ENCODE data around the gene SLAMF7.
A peak's percentile ranks its signal among the peaks of the same experiment; 100 is the strongest.

The SLAMF7 gene

DNA sequence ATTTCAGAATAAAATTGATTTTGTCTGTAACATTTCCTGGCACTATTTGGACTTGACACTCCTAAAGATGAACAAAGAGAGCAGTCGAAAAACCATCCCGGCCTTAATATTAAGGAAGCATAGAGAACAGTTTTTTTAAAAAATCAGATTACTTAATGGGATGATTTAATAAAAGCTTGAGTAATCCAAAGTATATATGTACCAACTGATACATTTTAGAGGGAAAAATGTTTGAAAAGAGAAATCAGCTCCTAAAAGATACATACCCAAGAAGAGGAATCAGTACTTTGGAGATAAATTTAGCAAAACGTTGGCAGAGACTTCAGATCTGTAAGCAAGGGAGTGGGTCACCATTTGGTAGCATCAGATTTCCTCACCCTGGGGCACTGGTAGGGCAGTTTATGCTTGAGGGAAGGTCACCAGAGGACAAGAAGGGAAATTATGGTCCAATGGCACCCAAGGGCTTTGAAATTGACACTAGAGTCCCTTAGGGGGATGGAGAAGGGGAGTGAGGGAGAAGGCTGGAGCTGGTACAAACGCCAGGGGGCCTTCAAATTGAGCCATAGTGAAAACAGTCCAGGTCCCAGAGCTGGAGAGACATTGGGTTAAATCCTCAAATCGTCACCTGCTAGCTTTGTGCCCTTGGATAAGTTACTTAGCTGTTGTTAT, 5.9 kb downstream of the SLAMF7 start:
- no peak for DNase-seq (ENCODE audit: low read depth)
- TF ChIP-seq, protein P1, sequence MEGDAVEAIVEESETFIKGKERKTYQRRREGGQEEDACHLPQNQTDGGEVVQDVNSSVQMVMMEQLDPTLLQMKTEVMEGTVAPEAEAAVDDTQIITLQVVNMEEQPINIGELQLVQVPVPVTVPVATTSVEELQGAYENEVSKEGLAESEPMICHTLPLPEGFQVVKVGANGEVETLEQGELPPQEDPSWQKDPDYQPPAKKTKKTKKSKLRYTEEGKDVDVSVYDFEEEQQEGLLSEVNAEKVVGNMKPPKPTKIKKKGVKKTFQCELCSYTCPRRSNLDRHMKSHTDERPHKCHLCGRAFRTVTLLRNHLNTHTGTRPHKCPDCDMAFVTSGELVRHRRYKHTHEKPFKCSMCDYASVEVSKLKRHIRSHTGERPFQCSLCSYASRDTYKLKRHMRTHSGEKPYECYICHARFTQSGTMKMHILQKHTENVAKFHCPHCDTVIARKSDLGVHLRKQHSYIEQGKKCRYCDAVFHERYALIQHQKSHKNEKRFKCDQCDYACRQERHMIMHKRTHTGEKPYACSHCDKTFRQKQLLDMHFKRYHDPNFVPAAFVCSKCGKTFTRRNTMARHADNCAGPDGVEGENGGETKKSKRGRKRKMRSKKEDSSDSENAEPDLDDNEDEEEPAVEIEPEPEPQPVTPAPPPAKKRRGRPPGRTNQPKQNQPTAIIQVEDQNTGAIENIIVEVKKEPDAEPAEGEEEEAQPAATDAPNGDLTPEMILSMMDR (IDR thresholded peaks at IDR 0.05; ENCODE audit: insufficient read depth, low read depth, low read length, missing control alignments), result no peak
- H3K4me3 ChIP-seq (ENCODE audit: low read depth, low read length), result no peak overlapping the region

DNA sequence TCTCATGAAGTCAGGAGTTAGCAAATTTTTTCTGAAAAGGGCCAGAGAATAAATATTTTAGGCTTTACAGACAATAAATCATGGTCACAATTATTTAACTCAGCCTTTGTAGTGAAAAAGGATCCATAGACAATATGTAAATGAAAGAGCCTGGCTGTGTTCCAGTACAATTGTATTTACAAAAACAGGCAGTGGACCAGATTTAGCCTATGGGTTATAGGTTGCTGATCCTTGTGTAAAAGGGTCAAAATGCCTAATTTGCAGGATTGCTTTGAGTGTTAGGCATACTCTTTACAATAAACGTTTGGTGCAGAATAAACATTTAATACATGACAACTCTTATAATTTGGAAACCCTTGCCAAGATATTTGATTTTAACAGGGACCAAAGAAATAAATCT, 6.5 kb downstream of the SLAMF7 start:
- TF ChIP-seq, protein P1 (IDR thresholded peaks at IDR 0.05; ENCODE audit: insufficient read depth, low read depth, low read length, missing control alignments), result no peak
- no peak overlapping the region for H3K4me3 ChIP-seq (ENCODE audit: low read depth, low read length)
- DNase-seq (ENCODE audit: low read depth), result no peak

DNA sequence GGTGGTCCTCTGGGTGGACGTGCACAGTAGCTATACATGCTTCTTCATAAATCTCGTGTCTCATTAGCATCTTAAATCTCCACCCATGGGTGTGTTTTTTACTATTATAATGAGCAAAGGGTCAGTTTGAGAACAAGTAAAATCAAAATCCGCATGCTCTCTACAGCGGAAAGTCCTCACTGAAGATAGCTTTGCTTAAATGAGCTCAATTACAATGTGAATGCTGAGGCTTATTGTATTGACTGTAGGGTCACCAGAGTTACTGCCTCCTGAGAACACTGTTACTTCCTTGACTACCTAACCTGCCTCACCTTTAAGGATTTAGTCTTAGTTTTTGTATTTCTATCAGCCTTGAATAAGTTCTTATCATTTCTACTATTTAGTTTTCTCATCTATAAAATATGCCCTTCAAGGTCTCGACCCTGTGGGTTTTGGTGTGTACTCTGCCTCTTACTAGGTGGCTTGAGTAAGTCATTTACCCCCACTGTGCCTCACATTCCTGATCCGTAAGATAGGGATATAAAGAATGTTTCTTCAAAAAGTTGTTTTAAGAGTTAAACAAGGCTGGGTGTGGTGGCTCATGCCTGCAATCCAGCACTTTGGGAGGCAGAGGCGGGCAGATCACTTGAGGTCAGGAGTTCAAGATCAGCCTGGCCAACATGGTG, 7.9 kb downstream of the SLAMF7 start:
- no peak overlapping the region for H3K4me3 ChIP-seq (ENCODE audit: low read depth, low read length)
- no peak for DNase-seq (ENCODE audit: low read depth)
- TF ChIP-seq, protein P1 (IDR thresholded peaks at IDR 0.05; ENCODE audit: insufficient read depth, low read depth, low read length, missing control alignments), result no peak

DNA sequence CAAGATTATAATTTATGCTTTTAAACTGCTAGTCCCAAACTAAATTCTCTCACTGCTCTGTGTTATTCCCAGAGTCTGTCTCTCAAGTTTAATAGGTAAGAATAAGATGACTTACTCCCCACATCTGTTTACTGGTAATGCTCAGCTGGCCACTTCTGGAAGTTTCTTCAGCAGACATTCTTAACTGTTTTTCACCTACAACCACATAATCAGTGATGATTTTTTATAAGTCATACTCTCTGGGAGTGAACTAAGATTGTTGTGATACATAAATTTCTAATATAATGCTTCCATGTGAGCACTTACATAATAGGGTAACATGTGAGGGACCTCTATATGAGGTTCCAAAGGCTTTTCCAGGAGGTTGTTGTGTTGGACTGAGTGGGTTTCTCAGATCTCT, 8.7 kb downstream of the SLAMF7 start:
- H3K4me3 ChIP-seq (ENCODE audit: low read depth, low read length), result no peak overlapping the region
- TF ChIP-seq, protein P1 (IDR thresholded peaks at IDR 0.05; ENCODE audit: insufficient read depth, low read depth, low read length, missing control alignments), result no peak
- DNase-seq (ENCODE audit: low read depth), result no peak

DNA sequence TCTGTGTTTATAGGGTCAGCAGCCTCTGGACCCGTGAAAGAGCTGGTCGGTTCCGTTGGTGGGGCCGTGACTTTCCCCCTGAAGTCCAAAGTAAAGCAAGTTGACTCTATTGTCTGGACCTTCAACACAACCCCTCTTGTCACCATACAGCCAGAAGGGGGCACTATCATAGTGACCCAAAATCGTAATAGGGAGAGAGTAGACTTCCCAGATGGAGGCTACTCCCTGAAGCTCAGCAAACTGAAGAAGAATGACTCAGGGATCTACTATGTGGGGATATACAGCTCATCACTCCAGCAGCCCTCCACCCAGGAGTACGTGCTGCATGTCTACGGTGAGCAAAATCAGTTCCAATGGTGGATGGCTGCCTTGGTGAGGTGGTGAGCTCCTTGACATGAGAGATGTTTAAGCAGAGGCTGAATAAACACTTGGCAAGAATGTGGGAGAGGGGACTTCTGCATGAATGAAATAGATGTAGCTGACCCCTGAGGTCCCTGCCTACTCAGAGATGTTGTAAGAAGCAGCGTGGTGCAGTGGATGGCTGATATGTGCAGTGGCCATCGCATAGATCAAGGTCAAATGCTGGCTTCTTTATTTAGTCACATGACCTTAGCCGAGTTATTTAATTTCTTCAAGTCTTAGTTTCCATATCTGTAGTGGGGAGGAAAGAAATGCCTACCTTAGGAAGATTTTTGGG, 9.3 kb downstream of the SLAMF7 start:
- TF ChIP-seq, protein P1 (IDR thresholded peaks at IDR 0.05; ENCODE audit: insufficient read depth, low read depth, low read length, missing control alignments), result peak; percentile 41
- no peak overlapping the region for H3K4me3 ChIP-seq (ENCODE audit: low read depth, low read length)
- peak; percentile 29 for DNase-seq (ENCODE audit: low read depth)

DNA sequence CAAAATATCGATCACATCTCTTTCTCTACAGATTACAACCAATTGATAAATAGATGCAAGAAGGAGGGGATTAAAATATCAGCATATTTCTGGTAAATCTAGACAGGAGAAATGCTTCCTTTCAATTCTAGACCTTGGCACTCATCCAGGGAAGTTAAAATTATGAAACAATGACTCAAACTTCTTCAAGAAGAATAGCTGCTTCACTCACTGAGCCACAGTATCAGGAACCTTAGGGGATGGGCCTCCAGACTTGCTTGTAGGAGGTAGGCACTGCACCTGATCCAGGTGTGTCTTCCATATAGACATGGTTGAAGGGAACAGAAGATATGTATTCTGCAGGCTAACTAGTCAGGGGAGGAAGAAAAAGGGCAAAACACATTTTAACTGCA, 9.8 kb downstream of the SLAMF7 start:
- H3K4me3 ChIP-seq (ENCODE audit: low read depth, low read length), result no peak overlapping the region
- TF ChIP-seq, protein P1 (IDR thresholded peaks at IDR 0.05; ENCODE audit: insufficient read depth, low read depth, low read length, missing control alignments), result no peak
- DNase-seq (ENCODE audit: low read depth), result no peak
